OCI-LY7 (cell line): ENCODE measurements around the gene UEVLD. TPM values are rescaled to one million over a fixed set of nuclear protein-coding genes. Genes with fewer than 3 reads are reported as not detected.

ENCODE experiments used
- BruUV-seq: library from RNA; stranded (reverse); fragments of 400-500 nt; replicated peaks from 2 replicates; lab custom pipeline; 2021; lab: Mats Ljungman, UMichigan
- CTCF ChIA-PET: fragments of 300-600 bp; sonication (Branson Sonifier 250); formaldehyde crosslinking; loops from one replicate; lab custom pipeline; 2022; ENCODE audit warnings: antibody characterized with exemption; ENCODE audit not compliant: unreplicated experiment; lab: Charles Lee
- POLR2A ChIA-PET: fragments of 300-600 bp; sonication (Branson Sonifier 250); formaldehyde crosslinking; loops from one replicate; lab custom pipeline; 2022; ENCODE audit warnings: antibody characterized with exemption; lab: Charles Lee
- DNase-seq: peaks from one replicate; pipeline ENCODE4 v3.0.0-alpha.2; 2015; ENCODE audit warnings: low spot score
- H2AFZ ChIP-seq: fragments of 200-600 bp; sonication (generic), shearing (Covaris generic); 2 replicates; pipeline ENCODE4 v1.6.1; 2014; ENCODE audit warnings: mild to moderate bottlenecking, antibody characterized with exemption, low read length, moderate library complexity
- H3K27ac ChIP-seq: fragments of 200-600 bp; sonication (generic); 2 replicates; pipeline ENCODE4 v1.5.1; 2014; ENCODE audit warnings: mixed run types, low read depth, mild to moderate bottlenecking, moderate library complexity, low read length, inconsistent platforms; ENCODE audit not compliant: poor library complexity, severe bottlenecking
- H3K36me3 ChIP-seq: fragments of 200-600 bp; sonication (generic); 2 replicates; pipeline ENCODE4 v1.6.1; 2014; ENCODE audit warnings: mild to moderate bottlenecking, antibody characterized with exemption, low read length, moderate library complexity, mixed read lengths; ENCODE audit not compliant: insufficient read depth
- H3K4me1 ChIP-seq: fragments of 200-600 bp; sonication (generic); 2 replicates; pipeline ENCODE4 v1.5.1; 2014; ENCODE audit warnings: mild to moderate bottlenecking, low read length; ENCODE audit not compliant: insufficient read depth, poor library complexity, severe bottlenecking
- H3K4me2 ChIP-seq: fragments of 200-600 bp; sonication (generic); 2 replicates; pipeline ENCODE4 v1.6.1; 2014; ENCODE audit warnings: mild to moderate bottlenecking, low read length
- H3K4me3 ChIP-seq: fragments of 200-600 bp; sonication (generic); 2 replicates; pipeline ENCODE4 v1.5.1; 2014; ENCODE audit warnings: mild to moderate bottlenecking, low read depth, low read length; ENCODE audit not compliant: poor library complexity, severe bottlenecking
- H3K79me2 ChIP-seq: fragments of 200-600 bp; sonication (generic); 2 replicates; pipeline ENCODE4 v1.6.1; 2016; ENCODE audit warnings: low read depth, mild to moderate bottlenecking, low read length, moderate library complexity, mixed read lengths; ENCODE audit not compliant: insufficient read depth
- H3K9me2 ChIP-seq: fragments of 200-600 bp; sonication (generic); 2 replicates; pipeline ENCODE4 v1.6.1; 2016; ENCODE audit warnings: mild to moderate bottlenecking, low read length, mixed read lengths; ENCODE audit not compliant: insufficient read depth
- H3K9me3 ChIP-seq: fragments of 200-600 bp; sonication (generic); 2 replicates; pipeline ENCODE4 v1.6.1; 2014; ENCODE audit warnings: mild to moderate bottlenecking, mixed run types, low read length, mixed read lengths
- H4K20me1 ChIP-seq: fragments of 200-600 bp; sonication (generic); 2 replicates; pipeline ENCODE4 v1.6.1; 2014; ENCODE audit warnings: mild to moderate bottlenecking, antibody characterized with exemption, low read length, moderate library complexity, mixed read lengths; ENCODE audit not compliant: insufficient read depth
- EZH2phosphoT487 ChIP-seq: fragments of 200-600 bp; sonication (generic); IDR thresholded peaks from 2 replicates; pipeline ENCODE4 v1.6.1; 2018; ENCODE audit warnings: low read depth, borderline replicate concordance, mild to moderate bottlenecking, mixed run types, antibody characterized with exemption, low read length, moderate library complexity, mixed read lengths
- intact Hi-C: fragments of 100-400 bp; cut with micrococcal nuclease; formaldehyde crosslinking; loops from one replicate; pipeline ENCODE4 v1.10.0; 2022; ENCODE audit not compliant: unreplicated experiment
- total RNA-seq, 2 experiments: library from RNA; depleted of rRNA in 1 of 2; stranded (reverse); fragments of >200 nt in 1 of 2; shearing (Covaris generic) in 1 of 2; gene quantifications; 2 replicates each; pipeline ENCODE4 v1.2.3, GENCODE V29; 2014 to 2022
- TF ChIP-seq, protein P1 (sequence below): fragments of 200-600 bp; sonication (generic); conservative IDR thresholded peaks from 2 replicates; pipeline ENCODE4 v1.5.1; 2014; ENCODE audit warnings: mild to moderate bottlenecking, antibody characterized with exemption, low read length, moderate library complexity, mixed read lengths

UEVLD gene
- total RNA-seq, 2 experiments from 2014 or later = 1.5 to 3.5 TPM

DNA sequence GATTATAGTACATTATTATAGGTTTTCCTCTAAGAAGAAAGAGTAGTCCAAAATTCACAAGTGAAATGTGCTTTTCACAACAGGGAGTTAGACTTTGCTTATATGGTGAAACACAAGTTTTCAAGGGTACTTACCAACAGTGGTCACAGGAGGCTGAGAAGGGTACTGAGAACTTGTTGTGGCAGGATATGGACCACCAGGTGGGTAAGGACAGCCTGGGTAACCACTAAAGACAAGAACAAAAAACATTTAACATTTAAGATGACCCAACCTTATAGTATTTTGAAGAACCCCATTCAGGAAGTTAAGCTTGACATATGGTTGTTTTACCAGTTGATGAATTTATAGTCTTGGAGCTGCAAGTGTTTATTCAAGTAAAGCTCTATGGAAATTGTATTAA is 86.2 kb downstream of the UEVLD start:
- Histone ChIP-seq H3K36me3 (peaks cover 91% of the 10 kb centered on the region), H3K4me1 (no peaks in the 10 kb centered on the region)
- CTCF ChIA-PET = no interaction called here

GRCh38 chr11:18501629-18502028 is 86.9 kb downstream of the UEVLD start:
- no peaks in the 10 kb centered on the region for H3K9me3 ChIP-seq
- no peak overlapping the region for H3K27ac ChIP-seq
- H3K4me1 ChIP-seq = no peaks in the 10 kb centered on the region
- H3K9me2 ChIP-seq = no peaks in the 10 kb centered on the region
- no peak overlapping the region for H3K4me3 ChIP-seq
- POLR2A ChIA-PET = interaction anchor here (0.8 kb wide), 1 partner anchor 8 kb away, joined by 3 read pairs; no protein-coding TSS in a partner anchor
- no peak overlapping the region for H2AFZ ChIP-seq
- intact Hi-C loops = no loop called here
- no peaks in the 10 kb centered on the region for H3K79me2 ChIP-seq
- H3K4me2 ChIP-seq = no peak overlapping the region
- BruUV-seq = no TSS peak
- no peak for DNase-seq
- TF ChIP-seq EZH2phosphoT487 = no peak
- TF ChIP-seq, protein P1, sequence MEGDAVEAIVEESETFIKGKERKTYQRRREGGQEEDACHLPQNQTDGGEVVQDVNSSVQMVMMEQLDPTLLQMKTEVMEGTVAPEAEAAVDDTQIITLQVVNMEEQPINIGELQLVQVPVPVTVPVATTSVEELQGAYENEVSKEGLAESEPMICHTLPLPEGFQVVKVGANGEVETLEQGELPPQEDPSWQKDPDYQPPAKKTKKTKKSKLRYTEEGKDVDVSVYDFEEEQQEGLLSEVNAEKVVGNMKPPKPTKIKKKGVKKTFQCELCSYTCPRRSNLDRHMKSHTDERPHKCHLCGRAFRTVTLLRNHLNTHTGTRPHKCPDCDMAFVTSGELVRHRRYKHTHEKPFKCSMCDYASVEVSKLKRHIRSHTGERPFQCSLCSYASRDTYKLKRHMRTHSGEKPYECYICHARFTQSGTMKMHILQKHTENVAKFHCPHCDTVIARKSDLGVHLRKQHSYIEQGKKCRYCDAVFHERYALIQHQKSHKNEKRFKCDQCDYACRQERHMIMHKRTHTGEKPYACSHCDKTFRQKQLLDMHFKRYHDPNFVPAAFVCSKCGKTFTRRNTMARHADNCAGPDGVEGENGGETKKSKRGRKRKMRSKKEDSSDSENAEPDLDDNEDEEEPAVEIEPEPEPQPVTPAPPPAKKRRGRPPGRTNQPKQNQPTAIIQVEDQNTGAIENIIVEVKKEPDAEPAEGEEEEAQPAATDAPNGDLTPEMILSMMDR = no peak
- CTCF ChIA-PET = no interaction called here
- H4K20me1 ChIP-seq = no peaks in the 10 kb centered on the region
- H3K36me3 ChIP-seq = peaks cover 89% of the 10 kb centered on the region

More for the DNA sequence above, 86.2 kb downstream of the UEVLD start:
- no peak overlapping the region for H3K4me2 ChIP-seq
- H2AFZ ChIP-seq = no peak overlapping the region
- H3K79me2 ChIP-seq = no peaks in the 10 kb centered on the region
- DNase-seq = no peak
- intact Hi-C loops = no loop called here
- H3K4me3 ChIP-seq = no peak overlapping the region
- no peak overlapping the region for H3K27ac ChIP-seq
- no peaks in the 10 kb centered on the region for H3K9me3 ChIP-seq
- TF ChIP-seq EZH2phosphoT487 = no peak
- TF ChIP-seq, protein P1 = no peak
- no peaks in the 10 kb centered on the region for H3K9me2 ChIP-seq
- POLR2A ChIA-PET = no interaction called here
- no TSS peak for BruUV-seq
- no peaks in the 10 kb centered on the region for H4K20me1 ChIP-seq

GRCh38 chr11:18498039-18498438 is 90.5 kb downstream of the UEVLD start:
- no peak overlapping the region for H3K4me2 ChIP-seq
- ChIA-PET CTCF (no interaction called here), POLR2A (interaction anchor here (0.7 kb wide), 1 partner anchor 53 kb away, joined by 3 read pairs; no protein-coding TSS in a partner anchor)
- no TSS peak for BruUV-seq
- intact Hi-C loops = no loop called here
- no peaks in the 10 kb centered on the region for H3K9me3 ChIP-seq
- no peak for DNase-seq
- H3K36me3 ChIP-seq = peaks cover 92% of the 10 kb centered on the region
- H3K27ac ChIP-seq = no peak overlapping the region
- peaks cover 3% of the 10 kb centered on the region for H3K4me1 ChIP-seq
- H3K9me2 ChIP-seq = no peaks in the 10 kb centered on the region
- TF ChIP-seq, protein P1 = no peak
- no peak for TF ChIP-seq EZH2phosphoT487
- no peak overlapping the region for H2AFZ ChIP-seq
- no peaks in the 10 kb centered on the region for H3K79me2 ChIP-seq
- no peaks in the 10 kb centered on the region for H4K20me1 ChIP-seq
- no peak overlapping the region for H3K4me3 ChIP-seq
